A204.1 (cell line): Measurements from ENCODE around the gene ADCY1.
"Not testable (repeated sequence)": the region's sequence is repeated elsewhere in the genome, so short reads cannot be mapped to it uniquely, and the experiment has no call there.

ENCODE experiments used
- FAIRE-seq: peaks from 2 replicates; lab custom pipeline; 2012; peaks lifted over from hg19 to GRCh38; lab: Jason Lieb, UNC

ADCY1 gene

DNA sequence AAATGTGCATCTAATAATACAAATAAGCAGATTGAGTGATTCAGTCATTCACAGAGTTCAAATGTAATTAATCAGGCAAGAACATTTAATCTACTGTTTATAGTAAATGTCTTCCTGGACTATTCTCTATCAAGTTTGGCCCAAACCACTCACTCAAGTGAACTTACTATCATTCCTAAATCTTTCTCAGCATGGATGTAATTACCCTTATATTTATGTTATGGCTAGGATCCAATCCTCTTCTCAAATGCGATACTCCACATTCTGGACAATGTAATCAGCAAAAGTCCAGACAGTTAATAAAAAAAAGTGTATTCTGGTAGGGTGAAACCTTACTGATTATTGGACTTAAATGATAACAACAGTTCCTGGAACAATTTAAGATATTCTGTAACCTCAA is 185.3 kb downstream of the ADCY1 start:
- not testable (repeated sequence) for FAIRE-seq

- not testable (repeated sequence) for FAIRE-seq
These were observed 187.5 kb downstream of the ADCY1 start for GRCh38 chr7:45761545-45762205.

DNA sequence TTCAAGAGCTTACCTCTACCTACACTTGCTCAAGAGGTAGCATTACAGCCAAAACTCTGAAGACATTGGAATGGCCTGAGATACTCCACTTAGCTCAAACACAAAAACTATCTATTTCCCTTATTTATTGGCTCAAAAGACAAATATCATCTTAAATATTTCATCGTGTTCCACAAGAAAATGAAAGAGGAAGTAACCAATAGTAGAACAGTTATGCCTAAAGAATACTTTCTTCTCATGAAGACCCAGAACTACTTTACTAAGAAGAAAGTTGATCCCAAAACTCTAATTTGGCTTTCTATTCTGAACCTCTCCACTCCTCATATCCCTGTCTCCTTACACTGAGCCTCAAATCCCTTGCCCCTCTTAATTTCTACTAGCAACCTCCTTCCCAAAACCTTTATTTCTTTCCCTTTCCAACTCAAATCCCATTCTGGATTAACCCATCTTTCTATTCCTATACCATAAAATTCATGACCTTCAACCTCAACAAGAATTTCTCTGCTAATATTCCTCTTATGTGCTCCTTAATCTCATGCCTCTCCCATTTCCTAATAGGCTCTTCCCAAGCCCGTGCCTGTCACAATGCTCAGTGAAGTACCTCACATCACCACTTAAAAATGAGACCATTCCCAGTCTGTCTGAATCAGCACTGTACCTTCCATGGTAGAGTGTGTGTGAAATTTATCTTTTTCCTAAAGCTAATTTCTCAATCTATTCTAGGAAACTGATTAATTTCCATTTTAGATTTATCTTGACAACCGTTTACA is 188.2 kb downstream of the ADCY1 start:
- FAIRE-seq = not testable (repeated sequence)

GRCh38 chr7:45768516-45769394 is 194.6 kb downstream of the ADCY1 start:
- peak; percentile 39 for FAIRE-seq

GRCh38 chr7:45769626-45770025 is 195.5 kb downstream of the ADCY1 start:
- not testable (repeated sequence) for FAIRE-seq
